NCI-H1694 (cell line): ENCODE data around the gene NACA.

Source experiments
- DNase-seq: peaks from one replicate; lab custom pipeline; 2025; lab: John Stamatoyannopoulos, UW

Gene NACA

GRCh38 chr12:56687223-56688128 lies 37.6 kb downstream of the NACA start:
- DNase-seq = no peak

GRCh38 chr12:56684745-56685359 lies 40.2 kb downstream of the NACA start:
- DNase-seq = no peak

- no peak for DNase-seq
Measured at GRCh38 chr12:56682323-56682722, 42.8 kb downstream of the NACA start.

DNA sequence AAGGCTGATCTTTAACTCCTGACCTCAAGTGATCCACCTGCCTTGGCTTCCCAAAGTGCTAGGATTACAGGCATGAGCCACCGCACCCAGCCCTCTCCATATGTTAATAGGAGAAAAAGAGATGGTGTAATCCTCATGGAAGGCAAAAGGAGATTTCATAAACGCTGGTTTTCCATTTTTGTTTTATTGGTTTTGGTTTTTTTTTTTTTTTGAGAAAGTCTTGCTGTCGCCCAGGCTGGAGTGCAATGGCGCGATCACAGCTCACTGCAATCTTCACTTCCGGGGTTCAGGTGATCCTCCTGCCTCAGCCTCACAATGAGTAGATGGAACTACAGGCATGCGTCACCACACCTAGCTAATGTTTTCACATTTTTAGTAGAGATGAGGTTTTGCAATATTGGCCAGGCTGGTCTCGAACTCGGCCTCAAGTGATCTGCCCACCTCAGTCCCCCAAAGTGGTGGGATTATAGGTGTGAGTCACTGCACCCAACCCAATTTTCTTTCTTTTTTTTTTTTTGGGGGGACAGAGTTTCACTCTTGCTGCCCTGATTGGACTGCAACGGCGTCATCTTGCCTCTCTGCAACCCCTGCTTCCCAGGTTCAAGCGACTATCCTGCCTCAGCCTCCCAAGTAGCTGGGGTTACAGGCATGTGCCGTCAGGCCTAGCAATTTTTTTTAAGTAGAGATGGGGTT lies 45.1 kb downstream of the NACA start:
- DNase-seq = no peak

DNA sequence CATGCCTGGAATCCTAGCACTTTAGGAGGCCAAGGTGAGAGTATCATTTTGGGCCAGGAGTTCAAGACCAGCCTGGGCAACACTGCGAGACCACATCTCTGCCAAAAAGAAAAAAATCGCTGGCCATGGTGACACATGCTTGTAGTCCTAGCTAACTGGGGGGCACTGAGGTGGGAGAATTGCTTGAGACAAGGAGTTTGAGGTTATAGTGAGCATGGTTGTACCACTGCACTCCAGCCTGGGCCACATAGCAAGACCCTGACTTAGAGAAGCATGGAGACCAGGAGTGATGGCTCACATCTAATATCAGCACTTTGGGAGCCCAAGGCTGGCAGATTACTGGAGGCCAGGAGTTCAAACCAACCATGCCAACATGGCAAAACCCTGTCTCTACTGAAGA lies 46.2 kb downstream of the NACA start:
- no peak for DNase-seq

DNA sequence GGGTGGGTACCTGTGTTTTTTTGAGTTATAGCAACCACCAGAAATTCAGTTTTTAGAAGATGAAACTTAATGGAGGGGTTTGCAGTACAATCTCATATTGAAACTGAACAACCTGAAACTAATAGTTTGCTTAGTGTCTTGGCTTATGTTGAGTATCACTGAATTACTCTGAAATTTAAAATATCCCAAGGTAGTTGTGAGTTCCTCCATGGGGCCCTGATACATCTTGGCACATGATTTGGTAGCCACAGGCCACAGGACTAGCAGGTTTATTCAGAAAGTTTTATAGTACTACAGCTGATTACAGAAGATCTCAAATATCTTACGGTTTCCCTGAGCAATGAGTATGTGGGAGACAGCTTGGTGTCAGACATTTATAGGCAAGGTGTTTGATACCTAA lies 47.4 kb downstream of the NACA start:
- no peak for DNase-seq

- DNase-seq = no peak
Measured at GRCh38 chr12:56676851-56677580, 48.1 kb downstream of the NACA start.

DNA sequence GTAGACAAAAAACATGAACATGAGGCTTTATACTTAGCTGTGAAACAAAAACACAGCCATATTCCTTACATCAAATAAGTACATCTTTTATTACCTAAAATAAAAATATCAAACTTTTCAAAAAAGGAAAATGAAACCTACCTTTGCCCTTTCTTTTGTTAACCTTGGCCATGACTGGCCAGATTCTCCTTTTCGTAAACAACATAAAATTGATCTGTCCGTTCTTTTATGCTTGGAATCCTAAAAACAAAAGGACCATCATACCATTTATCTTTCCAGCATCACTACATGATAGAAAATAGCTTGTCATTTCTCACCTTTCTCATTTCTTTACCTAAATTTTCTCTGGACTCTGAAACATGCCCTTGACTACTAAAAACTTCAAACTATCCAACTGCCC lies 53.5 kb downstream of the NACA start:
- DNase-seq = no peak

- DNase-seq = no peak
Measured at GRCh38 chr12:56670836-56671235, 54.3 kb downstream of the NACA start.

DNA sequence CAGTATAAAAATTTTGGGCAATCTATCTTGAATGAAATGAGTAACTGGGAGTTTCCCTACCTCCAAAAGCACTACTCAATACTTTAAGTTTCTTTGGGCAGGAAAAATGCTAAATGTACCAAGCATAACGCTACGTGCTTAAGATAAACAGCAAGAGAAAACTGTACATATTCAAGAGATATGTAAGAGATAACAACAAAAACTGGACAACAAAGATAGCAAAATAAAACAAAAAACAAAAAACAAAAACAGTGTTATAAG lies 57.0 kb downstream of the NACA start:
- DNase-seq = no peak
